Calu3 (cell line): Measurements from ENCODE around the gene MBNL1. TPM values are rescaled to one million over a fixed set of nuclear protein-coding genes. Genes with fewer than 3 reads are reported as not detected.

ENCODE experiments used
- BruUV-seq: library from RNA; stranded (reverse); fragments of 400-500 nt; replicated peaks from 2 replicates; lab custom pipeline; 2021; lab: Mats Ljungman, UMichigan
- CTCF ChIA-PET: fragments of 300-600 bp; sonication (Branson Sonifier 250); formaldehyde crosslinking; loops from one replicate; lab custom pipeline; 2022; ENCODE audit warnings: antibody characterized with exemption; lab: Charles Lee
- DNase-seq: peaks from one replicate; pipeline ENCODE4 v3.0.0; 2022
- H3K27ac Mint-ChIP-seq: one replicate; pipeline ENCODE4 v1.8.0; 2022; ENCODE audit warnings: mixed read lengths; ENCODE audit not compliant: unreplicated experiment
- H3K27me3 Mint-ChIP-seq: one replicate; pipeline ENCODE4 v1.8.0; 2022; ENCODE audit warnings: mixed read lengths; ENCODE audit not compliant: unreplicated experiment
- H3K36me3 Mint-ChIP-seq: one replicate; pipeline ENCODE4 v1.8.0; 2022; ENCODE audit warnings: mild to moderate bottlenecking, moderate library complexity, mixed read lengths; ENCODE audit not compliant: insufficient read depth, unreplicated experiment
- H3K4me1 Mint-ChIP-seq: one replicate; pipeline ENCODE4 v1.8.0; 2022; ENCODE audit warnings: mild to moderate bottlenecking, low read depth, mixed read lengths; ENCODE audit not compliant: unreplicated experiment
- H3K4me3 Mint-ChIP-seq: one replicate; pipeline ENCODE4 v1.8.0; 2022; ENCODE audit warnings: mild to moderate bottlenecking, low read depth, moderate library complexity, mixed read lengths; ENCODE audit not compliant: unreplicated experiment
- H3K9me3 Mint-ChIP-seq: one replicate; pipeline ENCODE4 v1.8.0; 2022; ENCODE audit warnings: low read depth, mixed read lengths; ENCODE audit not compliant: unreplicated experiment
- intact Hi-C: fragments of 100-400 bp; cut with micrococcal nuclease; formaldehyde crosslinking; loops from one replicate; pipeline ENCODE4 v1.10.0; 2022; ENCODE audit not compliant: unreplicated experiment
- total RNA-seq: library from RNA; stranded (reverse); gene quantifications from 2 replicates; pipeline ENCODE4 v1.2.3, GENCODE V29; 2022
- TF ChIP-seq, protein P1 (sequence below): fragments of 200-600 bp; IDR thresholded peaks from one replicate; pipeline ENCODE4 v1.8.0; 2022; ENCODE audit warnings: antibody characterized with exemption; ENCODE audit not compliant: unreplicated experiment

MBNL1 gene
- total RNA-seq, 1 experiment from 2014 or later: 183 TPM

DNA sequence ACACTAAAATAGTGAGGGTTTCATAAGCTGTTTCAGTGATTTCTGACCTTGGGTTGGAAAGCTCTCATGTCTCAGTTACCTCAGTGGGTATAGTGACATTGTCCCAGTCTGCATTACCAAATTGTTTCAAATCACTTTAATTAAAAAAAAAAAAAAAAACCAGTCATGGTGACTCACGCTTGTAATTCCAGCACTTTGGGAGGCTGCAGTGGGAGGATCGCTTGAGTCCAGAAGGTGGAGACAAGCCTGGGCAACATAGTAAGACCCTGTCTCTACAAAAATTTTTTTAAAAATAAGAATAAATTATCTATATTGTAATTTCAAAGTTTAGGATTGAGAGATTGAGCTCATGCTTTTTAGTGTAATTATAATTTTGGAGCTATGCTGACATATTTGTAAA, 78.0 kb downstream of the MBNL1 start:
- Mint-ChIP-seq H3K27me3 (no peaks in the 10 kb centered on the region), H3K9me3 (no peaks in the 10 kb centered on the region), H3K27ac (no peak overlapping the region), H3K4me1 (no peaks in the 10 kb centered on the region), H3K36me3 (no peaks in the 10 kb centered on the region), H3K4me3 (no peak overlapping the region)
- TF ChIP-seq, protein P1, sequence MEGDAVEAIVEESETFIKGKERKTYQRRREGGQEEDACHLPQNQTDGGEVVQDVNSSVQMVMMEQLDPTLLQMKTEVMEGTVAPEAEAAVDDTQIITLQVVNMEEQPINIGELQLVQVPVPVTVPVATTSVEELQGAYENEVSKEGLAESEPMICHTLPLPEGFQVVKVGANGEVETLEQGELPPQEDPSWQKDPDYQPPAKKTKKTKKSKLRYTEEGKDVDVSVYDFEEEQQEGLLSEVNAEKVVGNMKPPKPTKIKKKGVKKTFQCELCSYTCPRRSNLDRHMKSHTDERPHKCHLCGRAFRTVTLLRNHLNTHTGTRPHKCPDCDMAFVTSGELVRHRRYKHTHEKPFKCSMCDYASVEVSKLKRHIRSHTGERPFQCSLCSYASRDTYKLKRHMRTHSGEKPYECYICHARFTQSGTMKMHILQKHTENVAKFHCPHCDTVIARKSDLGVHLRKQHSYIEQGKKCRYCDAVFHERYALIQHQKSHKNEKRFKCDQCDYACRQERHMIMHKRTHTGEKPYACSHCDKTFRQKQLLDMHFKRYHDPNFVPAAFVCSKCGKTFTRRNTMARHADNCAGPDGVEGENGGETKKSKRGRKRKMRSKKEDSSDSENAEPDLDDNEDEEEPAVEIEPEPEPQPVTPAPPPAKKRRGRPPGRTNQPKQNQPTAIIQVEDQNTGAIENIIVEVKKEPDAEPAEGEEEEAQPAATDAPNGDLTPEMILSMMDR: no peak
- CTCF ChIA-PET: interaction anchor here (0.5 to 0.7 kb wide), 2 partner anchors 42 to 77 kb away, joined by 5 read pairs; no protein-coding TSS in a partner anchor
- intact Hi-C loops: no loop called here
- DNase-seq: no peak
- BruUV-seq: no TSS peak

DNA sequence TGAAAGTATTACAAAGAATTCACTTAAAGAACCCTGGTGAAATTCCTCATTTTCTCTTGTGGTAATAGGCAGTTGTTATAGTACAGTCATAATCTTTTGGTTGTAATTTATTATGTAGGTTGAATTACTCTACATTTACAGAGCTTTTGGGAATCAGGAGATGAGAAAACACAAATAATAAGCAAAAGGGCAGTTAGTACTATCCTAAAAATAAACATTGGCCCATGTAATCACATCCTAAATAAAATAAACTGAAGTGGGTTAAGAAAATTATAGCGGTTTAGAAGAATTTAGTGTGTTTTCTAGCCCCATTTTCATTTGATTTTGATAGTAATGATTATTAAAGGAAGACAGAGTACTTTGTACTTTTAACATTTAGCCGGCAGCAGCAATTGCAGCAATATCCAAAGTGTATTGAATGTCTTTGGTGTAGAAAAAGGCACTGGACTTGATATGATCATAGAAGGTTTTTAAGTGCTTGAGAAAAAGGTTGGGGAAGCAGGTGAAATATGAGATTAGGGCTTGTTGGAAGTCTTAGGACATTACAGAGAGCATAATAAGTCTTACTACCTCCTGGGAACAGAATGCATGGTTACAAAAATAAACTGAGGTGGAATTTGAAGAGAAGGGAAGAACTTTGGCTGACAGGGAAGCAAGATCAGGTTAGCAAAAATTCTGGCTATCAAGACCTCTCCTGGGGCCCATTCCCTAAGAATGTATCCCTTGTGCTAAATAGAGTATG, 79.9 kb downstream of the MBNL1 start:
- no peak overlapping the region for H3K27ac Mint-ChIP-seq
- TF ChIP-seq, protein P1: no peak
- H3K4me1 Mint-ChIP-seq: no peaks in the 10 kb centered on the region
- no peaks in the 10 kb centered on the region for H3K9me3 Mint-ChIP-seq
- CTCF ChIA-PET: no interaction called here
- no peaks in the 10 kb centered on the region for H3K27me3 Mint-ChIP-seq
- no TSS peak for BruUV-seq
- DNase-seq: no peak
- intact Hi-C loops: no loop called here
- no peaks in the 10 kb centered on the region for H3K36me3 Mint-ChIP-seq
- H3K4me3 Mint-ChIP-seq: no peak overlapping the region

DNA sequence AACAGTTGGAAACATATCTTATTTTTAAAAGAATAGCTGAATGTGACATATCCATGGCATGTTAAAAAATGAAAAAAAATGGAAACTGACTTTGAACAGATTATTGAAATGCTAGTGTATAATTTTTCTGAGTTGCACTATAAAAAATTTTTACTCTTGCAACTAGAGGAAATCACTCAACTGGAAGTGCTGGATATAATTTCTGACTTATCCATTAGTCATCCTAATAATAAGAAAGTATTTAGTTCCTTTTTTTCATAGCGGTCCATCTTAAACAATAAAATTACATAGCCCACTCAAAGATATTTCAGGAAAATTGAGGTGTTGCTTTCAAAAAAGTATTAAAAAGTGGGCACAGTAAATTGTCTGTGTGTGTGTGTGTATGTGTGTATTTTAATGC, 80.7 kb downstream of the MBNL1 start:
- no peaks in the 10 kb centered on the region for H3K36me3 Mint-ChIP-seq
- H3K4me3 Mint-ChIP-seq: no peak overlapping the region
- intact Hi-C loops: no loop called here
- H3K9me3 Mint-ChIP-seq: no peaks in the 10 kb centered on the region
- no peaks in the 10 kb centered on the region for H3K27me3 Mint-ChIP-seq
- BruUV-seq: no TSS peak
- H3K4me1 Mint-ChIP-seq: no peaks in the 10 kb centered on the region
- H3K27ac Mint-ChIP-seq: no peak overlapping the region
- DNase-seq: no peak
- CTCF ChIA-PET: no interaction called here
- TF ChIP-seq, protein P1: no peak

DNA sequence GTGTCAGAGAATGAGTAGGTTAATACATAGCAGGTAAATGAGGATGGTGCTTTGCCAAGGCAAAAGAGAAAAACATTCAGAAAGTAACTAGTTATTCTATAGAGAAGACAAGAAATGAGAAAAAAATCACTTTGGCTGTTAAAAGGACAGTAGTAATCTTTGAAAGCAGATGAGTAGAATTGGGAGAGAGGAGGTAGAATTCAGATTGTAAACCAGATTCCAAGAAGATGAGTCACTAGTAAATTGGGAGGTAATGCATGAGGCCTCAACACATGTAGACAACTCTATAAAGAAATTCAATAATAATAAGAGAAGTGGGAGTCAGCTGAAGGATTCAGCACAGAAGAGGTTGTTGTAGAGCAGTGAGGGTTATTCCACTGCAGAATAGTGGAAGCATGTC, 81.4 kb downstream of the MBNL1 start:
- intact Hi-C loops: no loop called here

More for the DNA sequence above, 81.4 kb downstream of the MBNL1 start:
- Mint-ChIP-seq H3K27ac (no peak overlapping the region), H3K27me3 (no peaks in the 10 kb centered on the region), H3K4me1 (no peaks in the 10 kb centered on the region), H3K36me3 (no peaks in the 10 kb centered on the region), H3K4me3 (no peak overlapping the region), H3K9me3 (no peaks in the 10 kb centered on the region)
- DNase-seq: no peak
- CTCF ChIA-PET: no interaction called here
- BruUV-seq: no TSS peak
- TF ChIP-seq, protein P1: no peak
